Esophagus squamous epithelium (tissue), 4 donors: ENCODE data around the gene MED13L.

Experiments used
- POLR2A ChIP-seq, 4 donors: fragments of 450-650 bp; IDR thresholded peaks; one replicate each; pipeline ENCODE4 v1.6.1; 2017; ENCODE audit warnings: antibody characterized with exemption in 4 of 4, mild to moderate bottlenecking in 4 of 4, moderate library complexity in 3 of 4
- TF ChIP-seq, protein P1 (sequence below), 6 experiments: fragments of 450-650 bp in 4 of 6; fragments of 200-600 bp in 2 of 6; sonication (generic) in 2 of 6; IDR thresholded peaks; one replicate each; pipeline ENCODE4 v1.5.1; 2016 to 2019; ENCODE audit warnings: antibody characterized with exemption in 6 of 6, mild to moderate bottlenecking in 4 of 6, moderate library complexity in 4 of 6

DNA sequence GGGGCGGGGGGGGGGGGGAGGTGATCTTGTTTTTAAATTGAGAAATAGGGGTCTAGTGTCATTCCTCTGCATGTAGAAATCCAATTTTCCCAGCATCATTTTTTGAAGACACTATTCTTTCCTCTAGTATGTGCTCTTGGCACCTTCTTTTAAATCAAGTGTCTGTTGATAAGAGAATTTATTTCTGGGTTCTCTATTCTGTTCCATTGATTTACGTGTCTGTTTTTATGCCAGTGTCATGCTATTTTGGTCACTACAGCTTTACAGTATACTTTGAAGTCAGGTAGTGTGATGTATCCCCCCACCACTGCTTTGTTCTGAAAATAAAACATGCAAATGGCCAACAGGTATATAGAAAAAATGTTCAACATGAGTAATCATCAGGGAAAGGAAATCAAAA, 252.7 kb downstream of the MED13L start:
- no peak for TF ChIP-seq POLR2A (IDR thresholded peaks at IDR 0.05)
- TF ChIP-seq, protein P1, sequence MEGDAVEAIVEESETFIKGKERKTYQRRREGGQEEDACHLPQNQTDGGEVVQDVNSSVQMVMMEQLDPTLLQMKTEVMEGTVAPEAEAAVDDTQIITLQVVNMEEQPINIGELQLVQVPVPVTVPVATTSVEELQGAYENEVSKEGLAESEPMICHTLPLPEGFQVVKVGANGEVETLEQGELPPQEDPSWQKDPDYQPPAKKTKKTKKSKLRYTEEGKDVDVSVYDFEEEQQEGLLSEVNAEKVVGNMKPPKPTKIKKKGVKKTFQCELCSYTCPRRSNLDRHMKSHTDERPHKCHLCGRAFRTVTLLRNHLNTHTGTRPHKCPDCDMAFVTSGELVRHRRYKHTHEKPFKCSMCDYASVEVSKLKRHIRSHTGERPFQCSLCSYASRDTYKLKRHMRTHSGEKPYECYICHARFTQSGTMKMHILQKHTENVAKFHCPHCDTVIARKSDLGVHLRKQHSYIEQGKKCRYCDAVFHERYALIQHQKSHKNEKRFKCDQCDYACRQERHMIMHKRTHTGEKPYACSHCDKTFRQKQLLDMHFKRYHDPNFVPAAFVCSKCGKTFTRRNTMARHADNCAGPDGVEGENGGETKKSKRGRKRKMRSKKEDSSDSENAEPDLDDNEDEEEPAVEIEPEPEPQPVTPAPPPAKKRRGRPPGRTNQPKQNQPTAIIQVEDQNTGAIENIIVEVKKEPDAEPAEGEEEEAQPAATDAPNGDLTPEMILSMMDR (IDR thresholded peaks at IDR 0.05), result no peak
